Spleen (tissue), 11 donors: ENCODE results near the gene PIM3. TPM values are rescaled to one million over a fixed set of nuclear protein-coding genes. Genes with fewer than 3 reads are reported as not detected.
A peak's percentile ranks its signal among the peaks of the same experiment; 100 is the strongest.

Experiments used
- DNase-seq: peaks from one replicate; pipeline ENCODE4 v3.0.0-alpha.2; 2020
- H3K27ac ChIP-seq, 8 donors: fragments of 200-600 bp; sonication (generic) in 7 of 8; 1 replicate in 4 of 8; 2 replicates in 4 of 8; pipeline versions ENCODE4 v1.5.0 to v1.8.0; 2016 to 2021; ENCODE audit warnings: inconsistent platforms in 4 of 8, mild to moderate bottlenecking in 4 of 8, moderate library complexity in 1 of 8
- H3K27me3 ChIP-seq, 7 donors: fragments of 200-600 bp; sonication (generic) in 6 of 7; replicated peaks in 1 of 7; 1 replicate in 4 of 7; 2 replicates in 3 of 7; pipeline versions ENCODE4 v1.5.0 to v1.8.0; 2016 to 2021; ENCODE audit warnings: inconsistent platforms in 3 of 7, mild to moderate bottlenecking in 1 of 7
- H3K36me3 ChIP-seq, 6 donors: fragments of 200-600 bp; sonication (generic) in 5 of 6; 1 replicate in 4 of 6; 2 replicates in 2 of 6; pipeline versions ENCODE4 v1.5.0 to v1.8.0; 2016 to 2021; ENCODE audit warnings: inconsistent platforms in 2 of 6
- H3K4me1 ChIP-seq, 6 donors: fragments of 200-600 bp; sonication (generic) in 5 of 6; 1 replicate in 3 of 6; 2 replicates in 3 of 6; pipeline versions ENCODE4 v1.5.0 to v1.8.0; 2016 to 2021; ENCODE audit warnings: inconsistent platforms in 3 of 6
- H3K4me3 ChIP-seq, 8 donors: fragments of 200-600 bp; sonication (generic) in 7 of 8; 1 replicate in 4 of 8; 2 replicates in 4 of 8; pipeline versions ENCODE4 v1.5.0 to v1.8.0; 2016 to 2021; ENCODE audit warnings: inconsistent platforms in 4 of 8, mild to moderate bottlenecking in 4 of 8, moderate library complexity in 2 of 8
- H3K9me3 ChIP-seq, 8 donors: fragments of 200-600 bp; sonication (generic) in 7 of 8; 1 replicate in 4 of 8; 2 replicates in 4 of 8; pipeline versions ENCODE4 v1.5.0 to v1.8.0; 2016 to 2021; ENCODE audit warnings: inconsistent platforms in 4 of 8
- CTCF ChIP-seq, 11 experiments: fragments of 200-600 bp in 7 of 11; fragments of 450-650 bp in 4 of 11; sonication (generic) in 4 of 11; IDR thresholded peaks in 8 of 11; conservative IDR thresholded peaks in 3 of 11; 1 replicate in 7 of 11; 2 replicates in 4 of 11; pipeline versions ENCODE4 v1.4.0 to v1.8.0; 2016 to 2021; ENCODE audit warnings: antibody characterized with exemption in 11 of 11, inconsistent platforms in 4 of 11, mild to moderate bottlenecking in 1 of 11
- POLR2A ChIP-seq, 3 donors: fragments of 450-650 bp; IDR thresholded peaks; one replicate each; pipeline ENCODE4 v1.5.1; 2017; ENCODE audit warnings: antibody characterized with exemption in 3 of 3, mild to moderate bottlenecking in 1 of 3
- POLR2AphosphoS5 ChIP-seq, 3 donors: sonication (generic); formaldehyde crosslinking; IDR thresholded peaks; one replicate each; pipeline ENCODE4 v1.5.1; 2017; ENCODE audit warnings: antibody characterized with exemption in 3 of 3
- WGBS, 5 donors: extraction: QIAGEN DNeasy Blood & Tissue Kit in 3 of 5; methylation state at CpG; one replicate each; pipeline versions ENCODE4 v1.1.5 to v1.1.7; 2013 to 2018; 5-methylcytosine and 5-hydroxymethylcytosine counted together
- intact Hi-C: fragments of 100-400 bp; cut with DNase I; formaldehyde crosslinking; loops from one replicate; pipeline ENCODE4 v1.15.0; 2023; ENCODE audit warnings: low total_unique reads
- polyA plus RNA-seq, 3 donors: library from polyadenylated mRNA; stranded (reverse); fragments of 200-250 nt; gene quantifications; one replicate each; pipeline ENCODE4 v1.2.1, GENCODE V29; 2013
- total RNA-seq, 7 donors: library from RNA; depleted of rRNA in 3 of 7; stranded (reverse); fragments of >200 nt in 3 of 7; fragmentation: NEBNext Ultra II Directional in 4 of 7; extraction: Animal tissue kit (Norgen Biotek cat#: 25700) in 4 of 7; gene quantifications; one replicate each; pipeline versions ENCODE4 v1.1.0 to v1.2.1, GENCODE V29; 2016 to 2021
- donor health status: healthy with polysubstance abuse.
- donor health status: DM: no; HTN: no; CAD: no; lungs with moderate emphysema.
- donor health status: DM: no; HTN: no; CAD: no.
- donor health status: Bipolar disorder and iron deficiency.
- donor health status: healthy.
- donor health status: DM: no; HTN: no; CAD: no.
- donor health status: DM: yes; HTN: yes; CAD: no.

Gene PIM3
- total and polyA plus RNA-seq, 10 donors = 49.5 to 134 (median 93.6) TPM

DNA sequence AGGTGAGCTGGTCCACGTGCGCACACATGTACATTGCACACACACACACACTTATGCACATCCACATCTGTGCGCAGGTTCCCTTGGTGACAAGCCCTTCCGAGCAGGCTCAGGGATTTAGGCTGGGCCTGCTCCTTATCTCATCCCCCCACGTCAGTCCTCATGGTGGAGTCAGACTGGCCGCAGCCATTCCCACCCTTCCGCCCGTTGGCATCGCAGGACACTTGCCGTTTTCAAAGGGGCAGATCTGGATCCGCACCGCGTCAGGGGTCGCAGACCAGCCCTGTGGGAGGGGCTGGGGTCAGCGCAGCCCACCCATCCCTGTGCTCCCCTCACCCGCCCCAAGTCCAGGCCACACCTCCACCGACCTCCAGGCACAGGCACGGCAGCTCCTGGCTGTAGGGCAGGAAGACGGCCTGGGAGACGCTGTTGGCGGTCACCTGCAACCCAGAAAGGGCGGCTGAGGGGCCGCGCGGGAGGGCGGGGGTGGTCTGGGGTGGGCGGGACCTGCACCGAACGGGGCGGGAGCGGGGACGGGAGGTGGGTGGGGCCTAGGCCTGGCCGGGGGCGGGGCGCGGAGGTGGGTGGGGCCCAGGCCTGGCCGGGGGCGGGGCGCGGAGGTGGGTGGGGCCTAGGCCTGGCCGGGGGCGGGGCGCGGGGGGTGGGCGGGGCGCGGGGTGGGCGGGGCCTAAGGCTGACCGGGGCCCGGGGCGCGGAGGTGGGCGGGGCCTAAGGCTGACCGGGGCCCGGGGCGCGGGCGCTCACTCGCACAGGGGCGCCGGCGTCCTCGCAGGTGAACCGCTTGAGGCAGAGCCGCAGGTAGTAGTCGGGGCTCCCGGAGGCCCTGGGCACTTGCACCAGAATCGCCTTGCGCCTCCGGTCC is 38.7 kb downstream of the PIM3 start:
- H3K36me3 ChIP-seq = no peaks in the 10 kb centered on the region
- TF ChIP-seq POLR2AphosphoS5 (IDR thresholded peaks at IDR 0.05) (no peak), CTCF (IDR thresholded peaks at IDR 0.05 in 8 of 11, conservative IDR thresholded peaks at IDR 0.05 in 3 of 11) (no peak), POLR2A (IDR thresholded peaks at IDR 0.05) (no peak)
- peak; percentile 76 for DNase-seq
- H3K9me3 ChIP-seq = no peaks in the 10 kb centered on the region
- peak overlapping the region in 3 of 8 donors; percentile 17 to 58 (median 21) for H3K4me3 ChIP-seq
- intact Hi-C loops = no loop called here
- peaks cover 0 to 24% (median 16%) of the 10 kb centered on the region in 7 donors for H3K27me3 ChIP-seq
- H3K27ac ChIP-seq = no peak overlapping the region
- 20 to 67% (median 28%) methylated on average over 14 to 67 of the region's 70 CpGs for WGBS, 5 donors
- H3K4me1 ChIP-seq = peaks cover 0 to 25% (median 8%) of the 10 kb centered on the region in 6 donors

DNA sequence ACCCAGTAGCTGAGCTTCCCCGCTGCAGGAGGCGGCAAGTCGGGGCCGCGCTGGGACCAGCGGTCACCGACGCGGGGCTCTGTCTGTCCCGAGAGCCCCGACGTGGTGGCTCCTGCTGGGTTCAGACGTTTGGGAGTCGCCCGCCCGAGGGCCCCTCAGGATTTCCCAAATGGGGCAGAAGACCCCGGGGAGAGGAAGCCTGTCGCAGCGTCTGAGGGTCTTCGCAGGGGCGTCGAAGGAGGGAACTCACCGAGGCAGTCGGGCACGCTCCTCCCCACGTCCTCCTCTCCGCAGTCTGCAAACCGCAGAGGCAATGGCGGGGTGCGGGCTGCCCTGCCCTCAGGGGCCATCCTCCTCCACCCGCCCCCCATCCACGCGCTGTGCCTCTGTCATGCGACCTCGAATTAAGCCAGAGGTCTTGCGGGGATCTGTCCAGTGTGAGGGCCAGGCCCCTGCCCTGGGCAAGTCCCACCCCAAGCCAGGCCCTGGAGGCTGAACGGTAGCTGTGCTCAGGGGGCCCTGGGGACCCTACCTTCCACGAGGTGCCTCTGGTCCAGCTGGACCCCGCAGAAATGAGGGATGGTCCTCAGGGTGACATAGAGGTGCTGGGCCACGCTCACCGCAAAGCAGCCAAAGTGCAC is 39.5 kb downstream of the PIM3 start:
- 47 to 53% (median 48%) methylated on average over 35 to 41 of the region's 41 CpGs; no CpG with 5 or more reads in 1 of the 5 donors for WGBS, 5 donors
- TF ChIP-seq CTCF (IDR thresholded peaks at IDR 0.05 in 8 of 11, conservative IDR thresholded peaks at IDR 0.05 in 3 of 11) = no peak
- no peak for TF ChIP-seq POLR2AphosphoS5 (IDR thresholded peaks at IDR 0.05)
- no peak for TF ChIP-seq POLR2A (IDR thresholded peaks at IDR 0.05)
- no peaks in the 10 kb centered on the region for H3K36me3 ChIP-seq
- peak overlapping the region in 3 of 8 donors; percentile 17 to 58 (median 21) for H3K4me3 ChIP-seq
- no peak for DNase-seq
- intact Hi-C loops = no loop called here
- H3K4me1 ChIP-seq = peaks cover 0 to 25% (median 8%) of the 10 kb centered on the region in 6 donors
- H3K27me3 ChIP-seq = peaks cover 0 to 24% (median 16%) of the 10 kb centered on the region in 7 donors
- H3K27ac ChIP-seq = no peak overlapping the region
- H3K9me3 ChIP-seq = no peaks in the 10 kb centered on the region

GRCh38 chr22:50000587-50001387 is 40.2 kb downstream of the PIM3 start:
- no peak for DNase-seq
- Histone ChIP-seq H3K4me1 (peaks cover 0 to 25% (median 8%) of the 10 kb centered on the region in 6 donors), H3K4me3 (no peak overlapping the region), H3K27me3 (peaks cover 0 to 24% (median 16%) of the 10 kb centered on the region in 7 donors), H3K27ac (no peak overlapping the region), H3K9me3 (no peaks in the 10 kb centered on the region), H3K36me3 (no peaks in the 10 kb centered on the region)
- TF ChIP-seq CTCF (IDR thresholded peaks at IDR 0.05 in 8 of 11, conservative IDR thresholded peaks at IDR 0.05 in 3 of 11) (no peak), POLR2AphosphoS5 (IDR thresholded peaks at IDR 0.05) (no peak), POLR2A (IDR thresholded peaks at IDR 0.05) (no peak)
- intact Hi-C loops = no loop called here
- WGBS, 5 donors = 95 to 96% (median 96%) methylated on average over 18 to 32 of the region's 32 CpGs
